ENCODE measurements around the gene CHTOP.
"Not testable (repeated sequence)": the region's sequence is repeated elsewhere in the genome, so short reads cannot be mapped to it uniquely, and the experiment has no call there.

Gene CHTOP

DNA sequence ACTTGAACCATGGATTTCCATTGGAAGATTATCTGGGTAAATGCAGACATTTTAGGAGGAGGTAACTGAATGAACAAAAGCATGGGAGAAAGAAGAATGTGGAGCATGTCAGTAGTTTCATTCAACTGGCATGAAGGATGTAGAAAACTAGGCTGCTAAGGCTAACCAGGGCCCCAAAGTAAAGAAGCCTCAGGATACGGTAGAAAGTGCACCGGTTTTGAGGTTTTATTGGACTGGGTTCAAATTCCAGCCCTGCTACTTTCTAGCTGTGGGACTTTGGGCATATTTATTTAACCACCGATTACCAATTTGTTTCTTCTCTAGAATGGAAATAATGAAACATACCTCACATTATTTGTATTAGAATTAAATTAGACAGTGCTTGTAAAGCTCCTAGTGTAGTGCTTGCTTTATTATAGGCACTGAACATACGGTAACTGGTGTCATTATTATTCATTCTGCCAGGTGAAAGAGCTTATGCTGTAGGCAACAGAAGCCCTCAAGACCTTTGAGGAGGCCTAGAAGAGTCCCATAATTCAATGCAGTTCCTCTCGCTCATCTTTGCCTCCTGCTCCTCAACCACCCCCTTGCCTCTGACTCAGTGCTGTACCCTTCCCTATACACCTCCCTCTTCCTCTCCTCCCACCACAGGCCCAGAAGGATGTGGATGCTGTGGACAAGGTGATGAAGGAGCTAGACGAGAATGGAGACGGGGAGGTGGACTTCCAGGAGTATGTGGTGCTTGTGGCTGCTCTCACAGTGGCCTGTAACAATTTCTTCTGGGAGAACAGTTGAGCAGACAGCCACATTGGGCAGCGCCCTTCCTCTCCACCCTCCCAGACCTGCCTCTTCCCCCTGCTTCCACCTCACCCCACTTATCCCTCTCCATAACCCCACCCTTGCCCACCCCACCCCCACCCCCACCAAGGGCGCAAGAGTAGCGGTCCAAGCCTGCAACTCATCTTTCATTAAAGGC is 2.5 kb upstream of the CHTOP start:
- DNase-seq (ENCODE audit: low spot score) = no peak

DNA sequence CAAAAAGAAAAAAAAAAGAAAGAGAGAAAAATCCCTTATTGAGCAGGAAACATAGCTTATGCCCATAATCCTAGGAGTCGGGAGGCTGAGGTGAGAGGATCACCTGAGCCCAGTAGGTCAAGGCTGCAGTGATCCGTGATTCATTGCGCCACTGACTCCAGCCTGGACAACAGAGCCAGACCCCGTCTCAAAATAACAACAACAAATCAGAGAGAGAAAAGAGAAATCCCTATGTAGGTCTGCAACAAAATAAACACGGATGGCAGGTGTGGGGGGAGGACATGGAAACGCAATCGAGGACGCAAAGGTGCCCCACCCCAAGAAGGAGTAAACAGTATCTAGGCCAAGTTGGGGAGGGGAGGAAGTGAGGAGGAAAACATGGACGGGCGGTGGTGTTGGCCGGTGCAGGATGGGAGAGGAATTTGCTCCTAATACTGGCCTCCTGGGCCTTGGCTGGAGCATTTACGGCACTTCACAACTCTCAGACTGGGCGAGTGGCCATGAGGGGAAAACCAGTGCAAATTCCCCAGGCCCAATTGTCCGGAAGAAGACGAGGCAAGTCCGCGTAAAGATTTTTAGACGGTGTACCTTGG is 609 bp upstream of the CHTOP start:
- DNase-seq (ENCODE audit: low spot score) = no peak

- no peak for DNase-seq (ENCODE audit: low spot score)
Measured at GRCh38 chr1:153635872-153636271, 2.0 kb downstream of the CHTOP start.

DNA sequence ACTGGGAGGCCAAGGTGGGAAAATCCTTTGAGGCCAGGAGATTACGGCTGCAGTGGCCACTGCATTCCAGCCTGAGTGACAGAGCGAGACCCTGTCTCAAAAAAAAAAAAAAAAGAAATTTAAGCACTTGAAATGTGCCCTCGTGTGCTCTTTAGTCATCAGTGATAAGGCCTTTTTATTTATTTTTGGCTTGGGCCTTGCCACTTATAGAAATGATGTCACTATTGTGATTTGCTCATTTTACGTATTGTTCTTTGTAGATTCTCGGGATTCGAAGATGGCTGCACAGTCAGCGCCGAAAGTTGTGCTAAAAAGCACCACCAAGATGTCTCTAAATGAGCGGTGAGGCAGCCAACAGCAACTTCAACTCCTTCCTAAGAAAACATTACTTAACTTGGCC is 2.4 kb downstream of the CHTOP start:
- no peak for DNase-seq (ENCODE audit: low spot score)

- DNase-seq (ENCODE audit: low spot score) = no peak
Measured at GRCh38 chr1:153638261-153638660, 4.4 kb downstream of the CHTOP start.

- no peak for DNase-seq (ENCODE audit: low spot score)
Measured at GRCh38 chr1:153639280-153639679, 5.4 kb downstream of the CHTOP start.

DNA sequence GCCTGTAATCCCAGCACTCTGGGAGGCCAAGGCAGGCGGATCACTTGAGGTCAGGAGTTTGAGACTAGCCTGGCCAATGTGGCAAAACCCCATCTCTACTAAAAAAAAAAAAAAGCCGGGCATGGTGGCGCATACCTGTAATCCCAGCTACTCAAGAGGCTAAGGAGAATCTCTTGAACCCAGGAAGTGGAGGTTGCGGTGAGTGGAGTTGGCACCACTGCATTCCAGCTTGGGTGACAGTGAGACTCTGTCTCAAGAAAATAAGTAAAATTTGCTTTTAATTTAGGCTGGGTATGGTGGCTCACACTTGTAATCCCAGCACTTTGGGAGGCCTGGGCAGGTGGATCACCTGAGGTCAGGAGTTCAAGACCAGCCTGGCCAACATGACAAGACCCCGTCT is 6.3 kb downstream of the CHTOP start:
- DNase-seq (ENCODE audit: low spot score) = not testable (repeated sequence)

DNA sequence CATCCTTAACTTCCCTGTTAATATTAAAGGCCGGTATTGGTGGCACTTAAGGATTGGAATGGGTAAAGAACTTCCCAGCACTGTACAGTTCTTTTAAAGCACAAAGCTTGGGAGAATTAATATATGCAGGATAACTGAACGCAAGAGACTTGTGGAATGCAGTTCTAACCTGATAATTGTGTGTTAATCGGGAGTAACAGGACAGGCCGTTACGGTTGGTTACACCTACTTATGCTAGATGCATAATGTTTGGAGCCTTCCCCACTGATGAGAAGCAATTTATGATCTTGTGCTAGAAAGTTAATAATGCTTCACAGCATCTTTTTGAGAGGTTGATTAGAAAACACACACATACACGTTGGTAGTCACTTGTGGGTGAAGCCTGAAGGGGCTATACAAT is 7.0 kb downstream of the CHTOP start:
- no peak for DNase-seq (ENCODE audit: low spot score)

- DNase-seq (ENCODE audit: low spot score) = no peak
Measured at GRCh38 chr1:153642161-153642560, 8.3 kb downstream of the CHTOP start.

DNA sequence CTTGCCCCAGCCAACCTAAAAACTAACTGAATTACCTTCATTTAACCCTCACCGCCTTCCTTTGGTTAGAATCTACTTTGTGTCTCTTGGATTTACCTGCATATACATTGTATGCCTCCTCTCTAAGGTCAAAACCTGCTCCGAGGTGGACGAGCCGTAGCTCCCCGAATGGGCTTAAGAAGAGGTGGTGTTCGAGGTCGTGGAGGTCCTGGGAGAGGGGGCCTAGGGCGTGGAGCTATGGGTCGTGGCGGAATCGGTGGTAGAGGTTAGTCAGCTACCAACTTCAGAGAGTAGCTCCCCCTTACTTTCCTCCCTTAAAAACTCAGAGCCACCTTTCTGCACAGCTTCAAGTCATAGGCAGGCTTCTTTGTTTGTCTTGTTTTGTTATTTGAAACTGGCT is 9.2 kb downstream of the CHTOP start:
- no peak for DNase-seq (ENCODE audit: low spot score)

DNA sequence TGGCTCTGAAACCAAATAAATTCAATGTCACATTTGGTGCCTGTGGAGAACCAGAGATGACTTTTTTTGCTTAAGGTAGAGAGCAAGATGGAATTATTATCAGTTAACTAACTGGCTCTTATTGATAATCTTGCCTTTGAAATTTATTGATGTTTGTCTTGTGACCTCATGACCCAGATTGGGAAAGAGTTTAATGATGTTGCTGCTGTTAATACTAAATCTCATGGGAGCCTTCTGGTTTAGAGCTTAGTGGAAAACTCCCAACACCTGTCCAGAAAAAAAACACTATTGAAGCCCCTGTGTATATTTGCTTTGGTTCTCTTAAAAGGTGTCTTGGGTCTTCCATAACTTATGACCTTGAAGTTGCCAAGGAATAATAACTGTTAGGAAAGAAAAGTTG is 9.9 kb downstream of the CHTOP start:
- DNase-seq (ENCODE audit: low spot score) = no peak

GRCh38 chr1:153646672-153647345 is 12.9 kb downstream of the CHTOP start:
- no peak for DNase-seq (ENCODE audit: low spot score)

DNA sequence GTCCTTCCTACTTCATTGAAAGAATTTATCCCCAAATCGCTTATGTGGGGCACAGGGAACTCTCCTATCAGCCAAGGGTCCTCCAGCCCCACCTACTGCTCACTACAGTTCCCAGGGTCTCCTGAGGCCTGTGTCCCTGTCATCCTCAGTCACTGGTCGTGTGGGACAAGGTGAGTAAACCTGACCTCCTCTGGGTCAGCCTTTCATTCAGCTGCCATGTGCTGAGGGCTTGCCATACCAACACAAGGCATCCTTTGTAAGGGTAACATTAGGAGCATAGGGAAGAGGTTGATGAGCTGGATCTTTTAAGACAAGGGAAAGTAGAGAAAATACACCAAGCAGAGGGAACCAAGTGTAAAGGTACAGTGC is 13.5 kb downstream of the CHTOP start:
- DNase-seq (ENCODE audit: low spot score) = no peak

DNA sequence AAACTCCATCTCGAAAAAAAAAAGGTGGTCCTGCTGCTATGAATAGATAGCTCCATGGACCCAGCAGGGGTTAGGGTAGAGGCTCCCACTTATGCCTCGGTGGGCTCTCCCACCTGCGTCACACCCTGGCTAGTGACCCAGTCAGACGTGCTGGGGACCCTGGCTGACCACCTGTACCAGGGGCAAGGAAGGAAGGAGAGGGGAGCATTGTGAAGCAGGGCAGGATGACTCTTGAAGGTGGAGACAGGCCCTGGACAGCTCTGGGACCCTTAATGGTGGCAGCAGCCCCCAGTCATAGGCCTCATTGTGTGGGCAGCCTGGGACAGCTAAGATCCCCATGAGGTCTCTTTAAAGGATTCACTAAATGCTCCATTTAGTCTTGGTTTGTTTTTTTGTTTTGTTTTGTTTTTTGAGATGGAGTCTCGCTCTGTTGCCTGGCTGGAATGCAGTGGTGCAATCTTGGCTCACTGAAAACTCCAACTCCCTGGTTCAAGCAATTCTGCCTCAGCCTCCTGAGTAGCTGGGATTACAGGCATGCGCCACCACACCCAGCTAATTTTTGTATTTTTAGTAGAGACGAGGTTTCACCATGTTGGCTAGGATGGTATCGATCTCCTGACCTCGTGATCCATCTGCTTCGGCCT is 14.3 kb downstream of the CHTOP start:
- DNase-seq (ENCODE audit: low spot score) = no peak

- no peak for DNase-seq (ENCODE audit: low spot score)
Measured at GRCh38 chr1:153649137-153649862, 15.4 kb downstream of the CHTOP start.

GRCh38 chr1:153649863-153650235 is 16.0 kb downstream of the CHTOP start:
- DNase-seq (ENCODE audit: low spot score) = no peak

- no peak for DNase-seq (ENCODE audit: low spot score)
Measured at GRCh38 chr1:153651771-153652170, 17.9 kb downstream of the CHTOP start.

DNA sequence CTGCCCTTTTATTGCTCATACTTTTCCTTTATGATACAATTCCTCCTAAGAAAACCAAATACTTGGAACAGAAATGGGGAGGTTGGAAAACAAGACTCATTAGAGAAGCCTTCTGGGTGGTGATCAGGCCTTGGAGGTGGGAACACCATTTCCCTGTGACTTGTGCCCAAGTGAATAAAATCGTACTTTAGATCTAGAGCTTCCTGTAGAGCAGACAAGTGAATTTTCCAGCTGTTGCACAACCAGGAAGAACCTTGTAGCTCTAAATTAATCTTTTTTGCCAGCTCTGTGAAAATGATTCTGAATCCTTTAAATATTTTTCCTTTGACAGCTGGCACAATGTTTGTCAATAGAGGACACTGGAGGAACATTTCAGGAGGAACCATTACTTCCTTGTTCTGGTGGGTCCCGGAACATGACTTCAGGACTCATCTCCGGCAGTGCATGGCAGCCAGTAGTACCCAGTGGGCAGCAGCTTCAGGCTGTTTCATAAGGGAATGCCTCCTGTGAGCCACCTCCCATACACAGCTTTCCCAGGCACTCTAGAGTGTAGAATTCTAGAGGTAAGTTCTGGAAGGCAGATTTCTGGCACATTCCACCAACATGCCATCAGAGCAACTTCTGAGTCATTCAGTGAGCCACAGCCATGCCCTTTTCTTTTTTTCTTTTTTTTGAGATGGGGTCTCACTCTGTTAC is 19.1 kb downstream of the CHTOP start:
- peak; percentile 62 for DNase-seq (ENCODE audit: low spot score)

- no peak for DNase-seq (ENCODE audit: low spot score)
Measured at GRCh38 chr1:153655333-153655732, 21.5 kb downstream of the CHTOP start.

- peak; percentile 89 for DNase-seq (ENCODE audit: low spot score)
Measured at GRCh38 chr1:153658400-153659174, 24.7 kb downstream of the CHTOP start, which contains the start of gene SNAPIN. Gene SNAPIN (plus strand): TSS chr1:153658703. CDS start chr1:153658744, 41 bp downstream.
